Activated CD4-positive, alpha-beta T cell treated with anti-CD3 and anti-CD28 coated beads for 36 hours (primary cell): Measurements from ENCODE around the gene ELAPOR2. TPM values are rescaled to one million over a fixed set of nuclear protein-coding genes. Genes with fewer than 3 reads are reported as not detected.
"Not testable (repeated sequence)": the region's sequence is repeated elsewhere in the genome, so short reads cannot be mapped to it uniquely, and the experiment has no call there.

ENCODE experiments used
- ATAC-seq: fragments of 200-7000 bp; cut with Tn5 transposase; one replicate; pipeline ENCODE4 v1.10.0; 2021; ENCODE audit warnings: mild to moderate bottlenecking, moderate library complexity
- CTCF ChIA-PET: fragments of 350-600 bp; sonication (Branson Sonifier 250); formaldehyde crosslinking; loops from one replicate; lab custom pipeline; 2021; ENCODE audit warnings: antibody characterized with exemption; lab: Charles Lee
- POLR2A ChIA-PET: fragments of 350-600 bp; sonication (Branson Sonifier 250); formaldehyde crosslinking; loops from one replicate; lab custom pipeline; 2021; ENCODE audit warnings: antibody characterized with exemption, inconsistent platforms; lab: Charles Lee
- DNase-seq: peaks from one replicate; pipeline ENCODE4 v3.0.0-alpha.2; 2020
- H3K27ac Mint-ChIP-seq: one replicate; pipeline ENCODE4 v1.8.0; 2021; ENCODE audit warnings: mixed read lengths
- H3K27me3 Mint-ChIP-seq: one replicate; pipeline ENCODE4 v1.8.0; 2021; ENCODE audit warnings: mixed read lengths
- H3K36me3 Mint-ChIP-seq: one replicate; pipeline ENCODE4 v1.8.0; 2021; ENCODE audit warnings: low read depth, mixed read lengths
- H3K4me1 Mint-ChIP-seq: one replicate; pipeline ENCODE4 v1.8.0; 2021; ENCODE audit warnings: mixed read lengths
- H3K4me3 Mint-ChIP-seq: one replicate; pipeline ENCODE4 v1.8.0; 2021; ENCODE audit warnings: mild to moderate bottlenecking, moderate library complexity, mixed read lengths
- H3K9me3 Mint-ChIP-seq: one replicate; pipeline ENCODE4 v1.8.0; 2021; ENCODE audit warnings: low read depth, mixed read lengths
- intact Hi-C, 2 experiments: fragments of 100-400 bp; cut with DNase I in 1 of 2; cut with micrococcal nuclease in 1 of 2; formaldehyde crosslinking; loops; one replicate each; pipeline versions ENCODE4 v1.14.2 to v1.15.1; 2022 to 2024; cut with DNase I, micrococcal nuclease
- total RNA-seq, 2 experiments: library from RNA; stranded (reverse); gene quantifications; one replicate each; pipeline ENCODE4 v1.2.3, GENCODE V29; 2021

Gene ELAPOR2
- total RNA-seq, 2 experiments from 2014 or later = 3.9 to 4.4 TPM

DNA sequence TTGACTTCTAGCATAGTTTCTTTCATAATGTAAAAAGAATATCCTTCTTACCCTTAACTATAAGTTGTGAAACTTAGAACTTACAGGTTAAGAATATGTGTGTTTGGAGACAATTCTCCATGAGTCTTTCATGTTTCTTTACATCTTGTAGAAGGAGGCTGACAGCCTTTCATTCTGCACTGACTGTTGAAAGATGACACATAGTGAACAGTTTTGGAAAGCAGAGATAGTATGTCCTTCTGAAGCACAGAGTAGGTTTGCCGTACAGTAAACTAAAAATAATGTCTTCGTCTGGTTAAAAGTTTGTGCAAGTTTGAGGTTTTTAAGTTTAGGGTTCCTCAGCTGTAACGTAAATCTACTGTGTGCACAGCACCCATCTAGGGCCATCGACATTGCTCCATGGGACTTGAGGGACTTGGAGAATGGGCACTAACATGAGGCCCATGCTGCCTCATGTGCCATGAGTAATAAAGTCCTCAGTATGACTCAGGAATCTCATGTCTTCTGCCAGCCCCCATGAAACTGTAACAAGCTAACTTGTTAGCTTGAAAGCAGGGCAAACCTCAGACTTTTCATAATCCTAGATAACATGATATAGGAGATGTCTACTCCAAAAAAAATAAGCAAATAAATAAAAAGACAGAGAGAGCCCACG is 24.5 kb upstream of the ELAPOR2 start:
- no peaks in the 10 kb centered on the region for H3K36me3 Mint-ChIP-seq
- CTCF ChIA-PET = interaction anchor here (1.8 kb wide), 1 partner anchor 64 kb away, joined by 3 read pairs; no protein-coding TSS in a partner anchor
- intact Hi-C loops = no loop called here
- H3K9me3 Mint-ChIP-seq = peaks cover 5% of the 10 kb centered on the region
- DNase-seq = no peak
- H3K4me3 Mint-ChIP-seq = no peak overlapping the region
- no peak overlapping the region for H3K27ac Mint-ChIP-seq
- POLR2A ChIA-PET = no interaction called here
- H3K4me1 Mint-ChIP-seq = peaks cover 9% of the 10 kb centered on the region
- H3K27me3 Mint-ChIP-seq = peaks cover 8% of the 10 kb centered on the region
- ATAC-seq = peak; percentile 86

DNA sequence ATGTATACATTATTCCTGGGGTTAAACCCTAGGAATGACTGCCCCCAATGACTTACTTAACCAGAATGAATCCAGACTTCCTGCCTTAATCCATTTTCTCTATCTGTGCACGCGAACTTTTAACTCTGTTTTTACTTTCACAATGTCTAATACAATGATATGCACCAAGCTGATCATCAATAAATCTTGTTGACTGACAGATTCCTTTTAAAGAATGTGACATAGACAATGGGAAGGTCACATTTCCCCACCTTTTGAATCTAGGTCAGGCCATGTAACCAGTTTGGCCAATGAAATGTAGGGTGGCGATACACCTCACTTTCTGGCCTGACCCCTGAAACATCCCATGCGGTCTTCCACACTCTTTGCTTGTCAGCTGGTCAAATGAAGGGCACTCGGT is 23.2 kb upstream of the ELAPOR2 start:
- Mint-ChIP-seq H3K27me3 (peaks cover 12% of the 10 kb centered on the region), H3K9me3 (peaks cover 5% of the 10 kb centered on the region), H3K4me3 (no peak overlapping the region), H3K36me3 (no peaks in the 10 kb centered on the region), H3K27ac (no peak overlapping the region), H3K4me1 (peaks cover 9% of the 10 kb centered on the region)
- DNase-seq (no peak), ATAC-seq (no peak)
- CTCF ChIA-PET = interaction anchor here (0.9 to 1.8 kb wide), 3 partner anchors 12 to 101 kb away, joined by 3 read pairs; no protein-coding TSS in a partner anchor
- intact Hi-C loops = no loop called here
- POLR2A ChIA-PET = no interaction called here

DNA sequence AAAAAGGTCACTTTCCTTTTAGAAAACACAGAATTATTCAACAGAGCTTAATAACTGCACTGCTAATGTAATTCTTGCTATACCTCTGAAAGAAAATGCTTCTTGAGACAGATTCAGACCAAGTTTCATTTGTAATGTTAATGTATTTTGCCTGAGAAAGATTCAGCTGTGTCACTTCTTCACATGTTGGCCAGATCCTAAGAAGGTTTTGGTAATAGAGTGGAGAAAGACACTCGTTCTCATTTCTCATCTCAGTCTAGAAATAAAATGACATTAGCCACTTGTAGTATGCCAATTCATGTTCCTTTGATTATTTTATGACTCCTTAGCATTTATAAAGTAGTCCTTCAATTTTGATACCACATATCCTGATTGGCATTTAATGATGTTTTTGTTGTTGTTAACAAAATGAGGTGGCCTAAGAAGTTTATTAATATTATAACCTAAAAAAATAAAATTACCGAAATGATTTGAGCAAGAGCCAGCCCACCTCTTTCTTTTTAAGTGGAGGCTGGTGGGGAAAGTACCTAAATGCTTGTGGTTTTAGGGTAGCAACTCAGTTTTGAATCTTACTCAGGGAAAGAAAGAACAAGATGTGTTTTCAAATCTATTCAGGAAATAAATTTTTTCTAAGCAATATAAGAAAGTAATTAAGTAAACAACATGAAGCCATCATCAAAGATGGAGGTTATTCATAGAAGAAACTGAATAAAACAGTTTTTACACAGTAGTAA is 16.4 kb upstream of the ELAPOR2 start:
- CTCF ChIA-PET = interaction anchor here (0.8 kb wide), 1 partner anchor 44 kb away, joined by 3 read pairs; no protein-coding TSS in a partner anchor
- Mint-ChIP-seq H3K27ac (no peak overlapping the region), H3K4me1 (peaks cover 8% of the 10 kb centered on the region), H3K9me3 (no peaks in the 10 kb centered on the region), H3K27me3 (peaks cover 24% of the 10 kb centered on the region), H3K4me3 (no peak overlapping the region), H3K36me3 (no peaks in the 10 kb centered on the region)
- DNase-seq = no peak
- POLR2A ChIA-PET = no interaction called here
- intact Hi-C loops = no loop called here
- peak; percentile 44 for ATAC-seq

DNA sequence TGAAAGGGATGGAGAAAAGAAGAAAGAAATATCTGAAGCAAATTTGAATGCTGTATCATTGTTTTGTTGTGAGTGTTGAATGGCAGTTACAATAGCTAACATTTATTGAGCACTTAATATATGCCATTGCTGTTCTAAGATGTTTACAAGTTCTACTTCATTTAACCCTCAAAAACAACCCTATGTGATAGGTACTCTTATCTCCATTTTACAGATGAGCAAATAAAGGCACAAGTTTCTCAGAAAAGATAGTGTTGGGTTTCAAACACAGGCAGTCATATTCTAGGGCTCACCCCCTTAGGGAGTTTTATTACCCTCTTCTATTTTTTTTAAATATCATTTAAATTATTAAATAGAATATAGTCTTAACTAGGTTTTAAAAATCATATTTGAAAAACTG is 8.3 kb upstream of the ELAPOR2 start:
- Mint-ChIP-seq H3K4me1 (no peaks in the 10 kb centered on the region), H3K4me3 (no peak overlapping the region), H3K36me3 (no peaks in the 10 kb centered on the region), H3K27me3 (peaks cover 19% of the 10 kb centered on the region), H3K9me3 (no peaks in the 10 kb centered on the region), H3K27ac (no peak overlapping the region)
- intact Hi-C loops = no loop called here
- POLR2A ChIA-PET = no interaction called here
- ATAC-seq (no peak), DNase-seq (no peak)
- CTCF ChIA-PET = no interaction called here

DNA sequence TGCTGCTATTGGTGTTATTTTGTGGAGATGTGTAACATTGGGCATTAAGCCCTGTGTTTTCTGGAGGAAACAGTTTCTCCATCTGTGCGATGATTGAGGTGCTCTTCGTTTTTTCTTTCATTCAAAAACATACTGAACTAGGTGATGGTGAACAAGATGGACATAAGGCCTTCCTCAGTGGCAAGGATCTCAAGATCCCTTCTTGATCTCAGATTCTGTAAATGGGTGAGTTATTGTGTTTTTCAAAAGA is 759 bp upstream of the ELAPOR2 start:
- DNase-seq (no peak), ATAC-seq (no peak)
- peak overlapping the region; percentile 72 for H3K4me3 Mint-ChIP-seq
- no peaks in the 10 kb centered on the region for H3K9me3 Mint-ChIP-seq
- peaks cover 13% of the 10 kb centered on the region for H3K4me1 Mint-ChIP-seq
- no peaks in the 10 kb centered on the region for H3K36me3 Mint-ChIP-seq
- ChIA-PET POLR2A (no interaction called here), CTCF (interaction anchor here (1.2 to 1.8 kb wide), 2 partner anchors 176 to 177 kb away, joined by 4 to 6 read pairs; no protein-coding TSS in a partner anchor)
- H3K27me3 Mint-ChIP-seq = peaks cover 17% of the 10 kb centered on the region
- intact Hi-C loops = no loop called here
- no peak overlapping the region for H3K27ac Mint-ChIP-seq

DNA sequence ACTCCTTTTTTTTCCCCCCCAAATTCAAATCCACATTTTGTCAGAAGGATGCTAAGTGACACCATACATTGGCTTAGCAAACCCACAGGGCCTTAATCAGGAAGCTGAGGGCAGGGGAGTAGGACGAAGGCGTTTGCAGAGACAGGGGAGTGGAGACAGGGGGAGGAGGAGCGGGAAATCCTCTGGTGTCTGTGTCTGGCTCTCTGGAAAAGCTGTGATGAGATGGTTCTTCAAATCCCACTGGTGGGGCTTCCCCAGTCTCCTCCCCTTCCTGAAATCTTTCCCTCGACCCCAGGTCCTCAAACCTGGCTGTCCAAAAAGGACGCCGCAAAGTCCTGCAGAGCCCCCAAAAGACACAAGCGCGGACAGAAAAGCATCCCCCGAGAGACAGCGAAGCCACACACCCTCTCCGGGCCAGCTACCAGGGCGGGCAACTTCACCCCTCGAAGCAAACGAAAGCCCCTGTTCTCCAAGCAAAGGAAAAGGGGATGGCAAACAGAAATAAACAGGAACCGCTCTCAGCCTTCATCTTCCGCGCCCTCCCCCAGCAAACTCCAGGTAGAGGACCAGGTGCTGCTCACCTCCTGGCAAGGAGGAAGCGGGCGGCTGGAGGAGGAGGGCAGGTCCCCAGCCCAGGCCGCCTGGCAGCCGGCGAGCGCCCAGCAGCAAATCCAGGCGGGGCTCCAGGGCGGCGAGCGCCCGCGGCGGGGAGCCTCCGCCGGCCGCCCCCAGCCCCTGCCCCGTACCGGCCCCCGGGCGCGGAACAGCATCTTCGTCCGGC is 520 bp downstream of the ELAPOR2 start:
- no peaks in the 10 kb centered on the region for H3K9me3 Mint-ChIP-seq
- H3K36me3 Mint-ChIP-seq = no peaks in the 10 kb centered on the region
- intact Hi-C loops = loop anchor here (1.0 to 5.0 kb wide), 9 partner anchors 82 to 288 kb away; partner anchors contain the start of genes DMTF1 (in 2 of the 2) and CROT (in 1 of the 2)
- DNase-seq (no peak), ATAC-seq (peak; percentile 47)
- POLR2A ChIA-PET = interaction anchor here (0.5 to 0.6 kb wide), 2 partner anchors 14 to 63 kb away, joined by 3 to 7 read pairs; no protein-coding TSS in a partner anchor
- H3K4me1 Mint-ChIP-seq = peaks cover 13% of the 10 kb centered on the region
- peak overlapping the region; percentile 73 for H3K4me3 Mint-ChIP-seq
- CTCF ChIA-PET = interaction anchor here (0.7 to 1.8 kb wide), 7 partner anchors 25 to 179 kb away, joined by 3 to 8 read pairs (median 4); partner anchors contain the start of gene DMTF1
- peak overlapping the region; percentile 5 for H3K27ac Mint-ChIP-seq
- peaks cover 17% of the 10 kb centered on the region for H3K27me3 Mint-ChIP-seq

DNA sequence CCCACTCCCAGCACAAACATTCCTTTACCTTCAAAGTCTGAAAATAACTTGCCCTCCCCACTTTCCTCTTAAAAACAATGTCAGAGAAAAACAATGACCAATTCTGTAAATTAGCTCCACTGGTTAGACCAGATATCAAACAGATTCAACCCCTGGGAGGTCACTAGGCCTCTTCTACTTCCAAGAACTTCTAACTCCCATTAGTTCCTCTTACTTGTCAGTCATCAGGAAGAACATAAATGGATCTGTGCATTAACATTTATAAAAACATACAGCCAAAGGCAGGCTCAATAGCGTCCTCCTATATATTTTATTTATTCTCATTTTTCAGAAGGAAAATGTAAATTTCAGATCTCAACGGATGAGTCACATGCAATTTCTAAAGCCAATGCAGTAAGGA is 2.2 kb downstream of the ELAPOR2 start:
- POLR2A ChIA-PET = interaction anchor here (0.7 kb wide), 1 partner anchor 288 kb away, joined by 3 read pairs; the partner anchor contains the start of gene CROT
- intact Hi-C loops = loop anchor here (5.0 kb wide), 4 partner anchors 80 to 290 kb away; partner anchors contain the start of genes CROT (in 1 of the 2) and DMTF1 (in 1 of the 2)
- no peaks in the 10 kb centered on the region for H3K36me3 Mint-ChIP-seq

DNA sequence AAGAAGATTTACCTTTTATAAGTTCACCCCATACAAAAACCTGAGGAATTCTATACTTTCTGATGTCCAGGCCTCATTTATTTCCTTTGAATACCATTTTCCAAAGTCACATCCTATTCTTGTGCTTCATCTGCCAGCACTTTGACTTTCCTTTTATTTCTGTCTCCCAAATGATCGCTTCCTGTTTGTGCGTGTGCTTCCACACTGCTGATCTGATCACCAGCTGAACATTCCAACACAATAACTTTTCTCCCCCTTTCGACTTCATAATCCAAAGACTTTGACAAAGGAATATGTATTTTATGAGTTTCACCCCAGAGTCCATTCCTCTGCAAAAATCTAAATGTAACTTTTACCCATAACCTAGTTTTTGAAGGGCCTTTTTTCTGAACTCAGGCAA is 3.1 kb downstream of the ELAPOR2 start:
- no peaks in the 10 kb centered on the region for H3K9me3 Mint-ChIP-seq
- intact Hi-C loops = loop anchor here (5.0 kb wide), 4 partner anchors 79 to 291 kb away; partner anchors contain the start of genes CROT (in 1 of the 2) and DMTF1 (in 1 of the 2)
- no peaks in the 10 kb centered on the region for H3K36me3 Mint-ChIP-seq
- DNase-seq (no peak), ATAC-seq (no peak)
- peaks cover 17% of the 10 kb centered on the region for H3K27me3 Mint-ChIP-seq
- POLR2A ChIA-PET = interaction anchor here (0.7 kb wide), 1 partner anchor 289 kb away, joined by 3 read pairs; the partner anchor contains the start of gene CROT
- peaks cover 13% of the 10 kb centered on the region for H3K4me1 Mint-ChIP-seq
- CTCF ChIA-PET = no interaction called here
- no peak overlapping the region for H3K27ac Mint-ChIP-seq
- H3K4me3 Mint-ChIP-seq = no peak overlapping the region

More for the DNA sequence above, 2.2 kb downstream of the ELAPOR2 start:
- peaks cover 17% of the 10 kb centered on the region for H3K27me3 Mint-ChIP-seq
- ATAC-seq = no peak
- H3K4me1 Mint-ChIP-seq = peaks cover 13% of the 10 kb centered on the region
- CTCF ChIA-PET = no interaction called here
- H3K9me3 Mint-ChIP-seq = no peaks in the 10 kb centered on the region
- DNase-seq = no peak
- no peak overlapping the region for H3K4me3 Mint-ChIP-seq
- no peak overlapping the region for H3K27ac Mint-ChIP-seq

DNA sequence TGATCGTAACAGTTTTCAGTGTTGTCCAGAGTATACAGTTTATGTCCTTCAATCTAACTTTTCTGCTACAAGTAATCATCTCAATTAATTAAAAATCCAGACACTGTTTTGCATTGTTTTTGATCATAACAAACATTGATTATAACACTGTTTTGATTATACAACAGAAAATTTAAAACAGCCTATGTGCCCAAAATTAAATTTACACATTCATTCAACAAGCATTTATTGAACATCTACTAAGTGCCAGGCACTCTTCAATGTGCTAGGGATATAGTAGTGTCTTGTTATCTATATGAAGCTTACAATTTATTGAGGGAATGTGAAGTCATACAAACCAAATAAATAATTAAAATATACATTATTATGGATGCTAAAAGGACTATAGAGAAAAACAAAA is 10.6 kb downstream of the ELAPOR2 start:
- ChIA-PET POLR2A (no interaction called here), CTCF (no interaction called here)
- no peak for DNase-seq
- no peak for ATAC-seq
- Mint-ChIP-seq H3K36me3 (no peaks in the 10 kb centered on the region), H3K27ac (no peak overlapping the region), H3K4me3 (no peak overlapping the region), H3K27me3 (no peaks in the 10 kb centered on the region), H3K9me3 (no peaks in the 10 kb centered on the region), H3K4me1 (no peaks in the 10 kb centered on the region)
- intact Hi-C loops = no loop called here

DNA sequence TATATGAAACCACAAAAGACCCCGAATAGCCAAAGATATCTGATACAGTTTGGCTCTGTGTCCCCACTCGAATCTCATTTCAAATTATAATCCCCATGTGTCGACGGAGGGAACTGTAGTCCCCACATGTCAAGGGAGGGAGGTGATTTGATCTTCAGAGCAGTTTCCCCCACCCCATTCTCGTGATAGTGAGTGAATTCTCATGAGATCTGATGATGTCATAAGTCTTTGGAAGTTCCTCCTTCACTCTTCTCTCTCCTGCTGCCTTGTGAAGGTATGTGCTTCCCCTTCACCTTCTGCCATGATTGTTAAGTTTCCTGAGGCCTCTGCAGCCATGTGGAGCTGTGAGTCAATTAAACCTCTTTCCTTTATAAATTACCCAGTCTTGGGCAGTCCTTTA is 13.0 kb downstream of the ELAPOR2 start:
- Mint-ChIP-seq H3K27me3 (no peaks in the 10 kb centered on the region), H3K27ac (no peak overlapping the region), H3K9me3 (peaks cover 2% of the 10 kb centered on the region), H3K36me3 (no peaks in the 10 kb centered on the region), H3K4me1 (no peaks in the 10 kb centered on the region), H3K4me3 (no peak overlapping the region)
- DNase-seq (no peak), ATAC-seq (no peak)
- intact Hi-C loops = no loop called here
- CTCF ChIA-PET = no interaction called here
- POLR2A ChIA-PET = no interaction called here

DNA sequence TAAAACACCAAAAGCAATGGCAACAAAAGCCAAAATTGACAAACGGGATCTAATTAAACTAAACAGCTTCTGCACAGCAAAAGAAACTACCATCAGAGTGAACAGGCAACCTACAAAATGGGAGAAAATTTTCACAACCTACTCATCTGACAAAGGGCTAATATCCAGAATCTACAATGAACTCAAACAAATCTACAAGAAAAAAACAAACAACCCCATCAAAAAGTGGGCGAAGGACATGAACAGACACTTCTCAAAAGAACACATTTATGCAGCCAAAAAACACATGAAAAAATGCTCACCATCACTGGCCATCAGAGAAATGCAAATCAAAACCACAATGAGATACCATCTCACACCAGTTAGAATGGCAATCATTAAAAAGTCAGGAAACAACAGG is 14.7 kb downstream of the ELAPOR2 start:
- H3K27me3 Mint-ChIP-seq, H3K9me3 Mint-ChIP-seq, CTCF ChIA-PET, POLR2A ChIA-PET, H3K4me1 Mint-ChIP-seq, intact Hi-C loops, ATAC-seq, H3K36me3 Mint-ChIP-seq, H3K4me3 Mint-ChIP-seq, DNase-seq, H3K27ac Mint-ChIP-seq: not testable (repeated sequence)
